Transverse colon (tissue), 4 donors: ENCODE results near the gene DDHD1.

Experiments
- EP300 ChIP-seq: sonication (generic); formaldehyde crosslinking; IDR thresholded peaks from one replicate; pipeline ENCODE4 v1.6.1; 2017; ENCODE audit warnings: antibody characterized with exemption, low read depth
- POLR2A ChIP-seq: fragments of 450-650 bp; IDR thresholded peaks from one replicate; pipeline ENCODE4 v1.6.1; 2016; ENCODE audit warnings: antibody characterized with exemption, mild to moderate bottlenecking, moderate library complexity
- POLR2AphosphoS5 ChIP-seq, 3 donors: sonication (generic); formaldehyde crosslinking; IDR thresholded peaks; one replicate each; pipeline ENCODE4 v1.6.1; 2016; ENCODE audit warnings: antibody characterized with exemption in 3 of 3
- TF ChIP-seq, protein P1 (sequence below), 5 experiments: fragments of 200-600 bp in 3 of 5; fragments of 450-650 bp in 2 of 5; sonication (generic) in 3 of 5; IDR thresholded peaks; 1 replicate in 2 of 5; 2 replicates in 3 of 5; pipeline ENCODE4 v1.5.1; 2016 to 2017; ENCODE audit warnings: antibody characterized with exemption in 5 of 5, inconsistent platforms in 3 of 5, mild to moderate bottlenecking in 2 of 5, moderate library complexity in 1 of 5

DNA sequence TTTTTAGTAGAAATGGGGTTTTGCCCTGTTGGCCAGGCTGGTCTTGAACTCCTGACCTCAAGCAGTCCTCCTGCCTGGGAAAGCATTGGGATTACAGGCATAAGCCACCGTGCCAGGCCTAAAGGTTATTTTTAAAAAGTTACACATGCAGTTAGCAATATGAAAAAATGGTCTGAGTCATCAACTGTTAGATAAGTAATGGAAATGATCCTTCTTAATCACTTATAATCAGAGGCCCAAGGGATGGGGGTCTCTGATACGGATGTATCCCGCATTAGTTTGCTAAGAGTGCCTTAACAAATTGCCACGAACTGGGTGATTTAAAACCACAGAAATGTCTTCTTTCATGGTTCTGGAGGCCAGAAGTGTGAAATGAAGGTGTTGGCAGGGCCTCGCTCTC, 148.1 kb downstream of the DDHD1 start:
- TF ChIP-seq POLR2A (no peak), POLR2AphosphoS5 (IDR thresholded peaks at IDR 0.05) (no peak), EP300 (no peak)
- TF ChIP-seq, protein P1, sequence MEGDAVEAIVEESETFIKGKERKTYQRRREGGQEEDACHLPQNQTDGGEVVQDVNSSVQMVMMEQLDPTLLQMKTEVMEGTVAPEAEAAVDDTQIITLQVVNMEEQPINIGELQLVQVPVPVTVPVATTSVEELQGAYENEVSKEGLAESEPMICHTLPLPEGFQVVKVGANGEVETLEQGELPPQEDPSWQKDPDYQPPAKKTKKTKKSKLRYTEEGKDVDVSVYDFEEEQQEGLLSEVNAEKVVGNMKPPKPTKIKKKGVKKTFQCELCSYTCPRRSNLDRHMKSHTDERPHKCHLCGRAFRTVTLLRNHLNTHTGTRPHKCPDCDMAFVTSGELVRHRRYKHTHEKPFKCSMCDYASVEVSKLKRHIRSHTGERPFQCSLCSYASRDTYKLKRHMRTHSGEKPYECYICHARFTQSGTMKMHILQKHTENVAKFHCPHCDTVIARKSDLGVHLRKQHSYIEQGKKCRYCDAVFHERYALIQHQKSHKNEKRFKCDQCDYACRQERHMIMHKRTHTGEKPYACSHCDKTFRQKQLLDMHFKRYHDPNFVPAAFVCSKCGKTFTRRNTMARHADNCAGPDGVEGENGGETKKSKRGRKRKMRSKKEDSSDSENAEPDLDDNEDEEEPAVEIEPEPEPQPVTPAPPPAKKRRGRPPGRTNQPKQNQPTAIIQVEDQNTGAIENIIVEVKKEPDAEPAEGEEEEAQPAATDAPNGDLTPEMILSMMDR (IDR thresholded peaks at IDR 0.05): no peak
